DMS153 treated with DMSO at 0.1 percent for 48 hours (cell line): ENCODE data around the gene MUC4.
"Not testable (repeated sequence)": the region's sequence is repeated elsewhere in the genome, so short reads cannot be mapped to it uniquely, and the experiment has no call there.

Experiments
- DNase-seq: peaks from one replicate; lab custom pipeline; 2025; ENCODE audit not compliant: unreplicated experiment; lab: John Stamatoyannopoulos, UW

MUC4 gene

DNA sequence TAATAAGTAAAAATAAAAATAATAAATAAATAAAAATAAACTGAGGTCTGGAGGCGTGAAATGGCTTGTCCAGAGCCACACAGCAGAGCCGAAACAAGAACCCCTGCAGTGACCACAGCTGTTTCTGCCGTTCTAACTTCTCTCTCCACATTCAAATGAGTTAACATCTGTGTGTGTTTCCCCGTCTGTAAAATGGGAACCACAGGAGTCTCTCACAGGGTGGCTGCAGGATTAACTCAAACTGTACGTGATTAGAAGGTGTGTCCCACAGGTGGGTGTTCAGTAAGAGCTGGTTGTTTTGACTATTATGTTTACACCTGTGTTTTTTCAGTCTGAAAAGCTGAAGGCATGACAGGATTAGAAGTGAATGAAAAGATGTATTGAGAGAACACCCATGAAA, 27.0 kb upstream of the MUC4 start:
- no peak for DNase-seq

DNA sequence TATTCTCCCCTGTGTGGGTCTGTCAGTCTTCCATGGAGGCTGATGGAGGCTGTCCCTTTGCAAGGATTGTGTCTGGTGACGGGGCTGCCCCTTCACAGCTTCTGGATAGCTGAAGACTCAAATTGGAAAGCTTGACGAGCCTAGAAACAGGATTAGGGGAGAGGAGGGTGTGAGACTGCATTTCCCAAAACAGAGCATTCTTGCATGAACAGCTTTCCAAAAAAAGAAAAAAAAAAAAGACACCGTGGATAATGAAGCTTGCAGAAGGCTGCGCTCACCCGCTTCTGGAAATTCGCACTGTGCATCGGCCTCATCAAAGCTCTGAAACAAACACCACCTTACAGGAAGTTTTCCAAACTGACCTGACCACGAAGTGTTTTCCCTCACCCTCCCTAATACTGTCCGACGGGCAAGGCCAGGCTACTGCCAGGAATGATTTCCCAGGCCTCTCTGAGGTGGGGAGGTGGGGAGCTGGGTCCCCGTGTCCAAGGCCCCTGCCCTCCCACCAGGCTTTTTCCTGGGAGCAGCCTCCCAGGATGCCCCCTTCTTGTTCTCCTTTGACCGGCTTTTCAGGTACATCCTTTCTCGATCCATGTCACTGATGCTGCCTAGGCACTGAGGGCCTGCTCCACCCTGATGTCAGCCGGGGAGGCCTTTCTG, 24.9 kb upstream of the MUC4 start:
- DNase-seq, result no peak

DNA sequence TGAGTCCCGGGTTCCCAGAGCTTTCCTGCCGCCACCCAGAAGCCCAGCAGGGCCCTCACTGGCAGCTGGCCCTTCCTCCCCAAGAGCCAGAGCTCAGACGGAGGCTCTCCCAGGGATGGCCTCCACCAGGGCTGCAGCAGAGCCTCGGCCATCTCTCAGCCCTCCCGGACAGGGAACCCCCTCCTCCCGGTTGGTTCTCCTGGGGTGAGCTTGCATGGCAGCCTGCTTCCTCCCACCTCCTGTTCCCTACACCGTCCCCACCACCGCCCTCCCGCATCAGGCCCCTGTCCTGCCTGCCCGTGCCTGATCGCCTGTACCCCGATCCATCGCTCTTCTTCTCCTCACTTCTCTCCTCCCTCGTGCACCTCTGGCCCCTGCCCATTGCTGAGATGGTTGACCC, 24.1 kb upstream of the MUC4 start:
- DNase-seq, result no peak

DNA sequence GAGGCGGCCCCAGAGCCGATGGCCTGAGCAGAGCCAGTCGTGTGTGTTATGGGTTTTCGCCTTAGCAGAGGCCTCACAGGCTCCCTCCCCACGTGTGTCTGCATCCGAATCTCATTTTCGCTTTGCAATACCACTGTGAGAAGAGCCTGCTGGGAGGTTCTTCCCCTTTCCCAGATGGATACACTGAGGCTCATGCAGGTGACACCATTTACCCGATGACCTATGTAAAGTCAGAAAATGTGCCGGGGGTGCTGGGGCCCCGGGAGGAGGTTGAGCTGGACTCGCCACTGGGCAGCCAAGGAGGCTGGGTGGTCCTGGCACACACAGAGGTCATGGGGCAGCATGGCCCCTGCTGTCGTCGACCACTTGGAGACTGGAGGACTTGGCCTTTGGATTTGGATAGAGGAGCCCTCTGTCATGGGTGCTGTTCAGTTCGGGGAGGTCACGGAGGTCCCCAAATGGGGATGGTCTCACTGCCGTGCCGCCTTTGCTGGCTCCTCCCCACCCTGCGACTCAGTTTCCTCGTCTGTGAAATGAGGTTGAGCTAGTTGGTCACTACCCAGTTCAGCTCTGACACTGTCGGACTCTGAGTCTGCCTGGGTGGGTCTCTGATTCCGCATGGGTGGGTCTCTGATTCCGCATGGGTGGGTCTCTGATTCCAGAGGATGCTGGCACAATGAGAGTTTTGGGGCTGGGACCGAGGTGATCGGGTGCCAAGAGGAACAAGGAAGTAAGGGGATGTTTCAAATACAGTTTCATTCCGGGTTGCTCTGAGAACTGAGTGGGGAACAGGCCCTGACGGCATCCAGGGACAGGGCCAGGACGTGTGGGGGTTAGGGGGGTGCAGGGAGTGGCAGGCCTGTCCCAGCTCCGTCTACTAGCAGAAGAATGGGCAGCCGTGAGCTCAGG, 23.2 kb upstream of the MUC4 start:
- no peak for DNase-seq

DNA sequence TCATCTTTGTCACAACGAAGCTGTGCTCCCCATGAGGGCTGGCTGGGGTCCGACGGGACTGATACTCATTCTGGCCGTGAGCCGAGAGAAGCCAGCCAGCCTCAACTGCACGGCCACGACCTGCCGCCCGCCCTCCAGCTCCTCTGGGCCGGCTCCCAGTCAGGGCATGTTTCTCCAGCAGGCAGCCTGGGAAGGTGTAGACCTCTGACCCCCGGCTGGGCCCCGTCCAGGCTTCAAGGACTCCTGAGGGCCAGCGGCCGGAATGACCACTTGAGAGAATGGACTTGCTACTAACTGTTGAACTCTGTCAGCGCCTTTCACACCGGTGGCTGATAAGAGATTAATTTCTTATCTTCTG, 18.1 kb upstream of the MUC4 start:
- no peak for DNase-seq

DNA sequence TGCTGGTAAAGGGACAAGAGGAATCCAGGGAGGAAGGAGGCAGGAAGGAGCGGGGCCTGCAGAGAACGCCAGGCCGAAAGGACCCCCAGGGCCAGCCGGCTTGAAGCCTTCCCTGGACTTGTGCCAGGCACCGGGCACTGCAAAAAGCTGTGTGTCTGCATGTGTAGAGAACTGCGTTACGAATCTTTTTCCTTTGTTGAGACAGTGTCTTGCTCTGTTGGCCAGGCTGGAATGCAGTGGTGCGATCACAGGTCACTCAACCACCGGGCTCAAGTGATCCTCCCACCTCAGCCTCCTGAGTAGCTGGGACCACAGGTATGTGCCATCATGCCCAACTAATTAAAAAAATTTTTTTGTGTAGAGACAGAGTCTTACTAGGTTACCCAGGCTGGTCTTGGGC, 17.0 kb upstream of the MUC4 start:
- DNase-seq, result no peak

DNA sequence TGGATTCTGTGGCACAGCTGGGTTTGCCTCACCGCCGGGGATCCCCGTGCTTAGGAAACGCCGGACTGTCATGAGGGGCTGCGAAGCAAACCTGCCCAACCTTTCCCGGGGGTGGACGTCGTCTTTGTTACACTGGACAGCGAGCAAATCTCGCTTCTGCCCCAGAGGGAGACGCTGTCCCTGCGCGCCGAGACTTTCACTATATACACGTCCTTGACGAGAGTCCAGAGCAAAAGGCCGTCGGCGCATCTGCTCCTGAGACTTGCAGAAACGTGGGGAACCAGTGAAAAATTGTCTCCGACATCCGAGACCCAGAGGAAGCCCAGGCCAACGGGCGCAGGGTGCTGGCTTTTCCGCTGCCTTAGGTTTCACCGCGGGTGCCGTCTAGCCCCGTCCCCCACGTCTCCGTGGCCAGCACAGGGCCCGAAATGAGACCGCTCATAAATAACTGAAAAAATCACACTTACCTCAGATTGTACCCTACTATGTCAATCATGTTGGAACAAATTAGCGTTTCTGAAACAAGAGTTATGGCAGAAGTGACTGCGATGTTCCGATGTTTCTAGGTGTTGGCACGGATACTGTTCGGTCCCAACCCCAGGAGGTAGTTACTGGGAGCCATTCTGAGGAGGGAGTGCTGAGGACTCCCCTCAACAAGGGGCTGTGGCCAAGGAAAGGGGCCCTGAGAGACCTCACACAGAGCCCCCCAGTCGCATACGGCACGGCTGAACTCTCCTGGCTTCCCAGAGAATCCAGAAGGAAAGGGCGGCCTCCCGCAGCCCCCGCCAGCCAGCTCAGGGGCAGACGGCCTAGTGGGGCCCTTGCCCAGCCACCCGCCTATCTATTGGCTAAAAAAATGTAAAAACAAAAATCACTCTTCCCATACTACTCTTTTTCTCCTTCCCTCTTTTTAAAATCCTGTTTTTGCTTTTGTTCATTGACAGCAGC, 14.4 kb upstream of the MUC4 start:
- no peak for DNase-seq

DNA sequence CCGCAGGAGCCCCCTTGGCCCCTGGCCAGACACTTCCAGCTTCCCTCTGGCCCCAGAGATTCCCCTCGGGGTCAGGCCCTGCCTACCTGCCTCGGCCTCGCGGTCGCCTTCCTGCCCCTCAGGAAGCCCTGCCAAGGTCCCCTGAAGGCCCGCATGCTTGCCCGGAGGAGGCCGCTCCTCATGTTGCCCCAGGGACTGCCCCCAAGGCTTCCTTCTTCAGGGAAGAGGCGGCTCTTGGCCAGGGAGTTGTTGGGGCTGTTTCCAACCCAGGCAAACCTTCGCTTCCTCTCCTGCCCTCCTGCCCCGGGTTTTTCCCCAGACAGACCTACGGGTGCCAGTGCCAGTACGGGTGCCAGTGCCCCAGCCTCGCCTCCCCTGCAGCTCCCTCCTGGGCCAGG, 13.5 kb upstream of the MUC4 start:
- no peak for DNase-seq

DNA sequence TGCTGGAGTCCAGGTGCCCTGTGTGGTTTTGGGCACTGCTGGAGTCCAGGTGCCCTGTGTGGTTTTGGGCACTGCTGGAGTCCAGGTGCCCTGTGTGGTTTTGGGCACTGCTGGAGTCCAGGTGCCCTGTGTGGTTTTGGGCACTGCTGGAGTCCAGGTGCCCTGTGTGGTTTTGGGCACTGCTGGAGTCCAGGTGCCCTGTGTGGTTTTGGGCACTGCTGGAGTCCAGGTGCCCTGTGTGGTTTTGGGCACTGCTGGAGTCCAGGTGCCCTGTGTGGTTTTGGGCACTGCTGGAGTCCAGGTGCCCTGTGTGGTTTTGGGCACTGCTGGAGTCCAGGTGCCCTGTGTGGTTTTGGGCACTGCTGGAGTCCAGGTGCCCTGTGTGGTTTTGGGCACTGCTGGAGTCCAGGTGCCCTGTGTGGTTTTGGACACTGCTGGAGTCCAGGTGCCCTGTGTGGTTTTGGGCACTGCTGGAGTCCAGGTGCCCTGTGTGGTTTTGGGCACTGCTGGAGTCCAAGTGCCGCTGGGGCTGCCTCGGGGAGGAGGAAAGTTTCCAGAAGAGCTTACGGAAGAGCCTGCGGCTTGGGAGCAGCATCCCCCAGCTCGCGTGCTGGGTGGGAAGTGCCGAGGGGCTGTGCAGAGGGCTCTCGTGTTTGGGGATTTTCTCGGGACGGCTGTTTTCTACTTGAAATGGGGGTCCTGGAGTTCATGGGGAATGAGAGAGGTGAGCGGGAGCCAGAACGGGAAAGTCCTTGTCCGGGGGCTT, 12.9 kb upstream of the MUC4 start:
- not testable (repeated sequence) for DNase-seq

DNA sequence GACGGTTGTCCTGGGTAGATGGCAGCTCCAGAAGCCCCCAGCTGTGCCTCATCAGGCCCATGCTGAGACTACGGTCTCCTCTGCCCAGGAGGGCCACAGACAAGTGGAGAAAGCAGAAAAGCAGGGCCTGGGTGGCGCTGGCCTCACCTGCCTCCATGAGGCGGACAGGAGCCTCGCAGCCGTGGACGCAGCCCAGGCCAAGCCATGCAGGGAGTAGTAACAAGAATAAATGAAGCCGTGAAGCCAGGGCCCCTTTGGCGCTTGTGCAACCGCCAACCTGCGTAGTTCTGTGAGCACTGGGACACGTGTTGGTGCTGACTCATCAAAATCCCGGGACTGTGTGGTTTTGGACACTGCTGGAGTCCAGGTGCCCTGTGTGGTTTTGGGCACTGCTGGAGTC, 12.3 kb upstream of the MUC4 start:
- no peak for DNase-seq

DNA sequence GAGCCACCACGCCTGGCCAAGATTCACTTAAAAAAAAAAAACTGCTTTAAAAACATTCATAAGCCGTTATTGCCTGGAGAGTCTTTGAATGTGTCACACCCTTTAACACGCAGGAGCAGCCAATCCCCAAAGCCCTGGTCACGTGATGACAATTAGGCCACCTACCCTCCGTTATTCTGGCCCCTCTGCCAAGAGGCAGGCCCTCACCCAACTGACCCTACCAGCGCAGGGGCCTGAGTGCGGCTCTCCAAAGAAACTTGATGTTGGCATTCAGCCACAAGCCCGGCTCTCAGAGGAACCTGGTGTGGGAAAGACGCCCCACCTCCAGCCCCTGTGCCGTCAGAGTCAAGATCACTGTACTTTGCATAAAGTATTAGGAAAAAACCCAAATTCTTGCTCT, 11.6 kb upstream of the MUC4 start:
- DNase-seq, result no peak

DNA sequence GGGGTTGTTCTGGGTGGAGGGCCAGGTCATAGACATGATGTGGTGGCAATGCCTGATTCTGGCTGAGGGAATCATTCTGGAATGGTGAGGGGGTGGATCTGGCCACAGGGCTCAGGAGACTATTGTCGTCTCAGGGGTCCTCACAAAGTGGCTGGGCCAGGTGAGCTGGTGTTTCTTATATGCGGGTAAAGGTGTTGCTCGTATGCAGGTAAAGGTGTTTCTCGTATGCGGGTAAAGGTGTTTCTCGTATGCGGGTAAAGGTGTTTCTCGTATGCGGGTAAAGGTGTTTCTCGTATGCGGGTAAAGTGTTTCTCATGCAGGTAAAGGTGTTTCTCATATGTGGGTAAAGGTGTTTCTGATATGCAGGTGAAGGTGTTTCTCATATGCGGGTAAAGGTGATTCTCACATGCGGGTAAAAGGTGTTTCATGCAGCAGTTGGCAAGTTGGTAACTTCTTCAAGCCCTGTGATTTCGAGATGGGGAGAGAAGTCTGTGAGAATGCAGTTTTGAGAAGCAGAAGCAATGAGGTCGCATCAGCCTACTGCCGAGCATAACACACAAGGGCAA, 10.5 kb upstream of the MUC4 start:
- DNase-seq, result no peak

DNA sequence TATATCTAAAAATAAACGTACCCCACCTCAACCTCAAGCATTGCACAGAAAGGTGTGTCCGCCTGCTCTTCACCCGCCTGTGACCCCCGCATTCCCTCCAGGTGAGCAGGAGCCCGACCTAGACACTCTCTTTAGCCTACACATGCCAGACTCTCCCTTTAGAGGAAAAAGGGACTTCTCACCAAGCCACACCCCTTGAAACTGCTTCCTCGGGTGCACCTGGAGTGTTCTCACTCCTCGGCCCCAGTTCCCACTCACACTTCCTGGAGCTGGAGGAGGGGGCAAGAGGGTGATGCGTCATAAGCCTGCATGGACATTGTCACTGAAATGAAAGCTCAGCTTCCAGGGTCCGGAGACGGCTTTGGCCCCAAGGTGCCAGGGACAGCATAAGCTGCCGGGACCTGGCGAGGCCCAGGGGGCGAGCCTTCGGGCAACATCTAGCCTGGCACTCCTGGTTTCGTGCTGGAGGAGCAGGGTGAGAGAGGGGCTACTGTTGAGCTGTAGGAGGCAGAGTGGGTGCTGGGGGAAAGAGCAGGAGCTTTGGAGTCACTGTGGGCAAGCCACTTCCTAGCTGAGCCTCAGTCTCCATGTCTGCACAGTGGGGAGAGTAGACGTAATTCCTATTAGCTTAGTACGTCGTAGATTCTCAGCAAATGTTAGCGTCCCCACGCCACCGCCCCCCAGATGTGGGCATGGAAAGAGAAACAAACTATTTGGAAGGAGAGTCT, 9.8 kb upstream of the MUC4 start:
- no peak for DNase-seq

DNA sequence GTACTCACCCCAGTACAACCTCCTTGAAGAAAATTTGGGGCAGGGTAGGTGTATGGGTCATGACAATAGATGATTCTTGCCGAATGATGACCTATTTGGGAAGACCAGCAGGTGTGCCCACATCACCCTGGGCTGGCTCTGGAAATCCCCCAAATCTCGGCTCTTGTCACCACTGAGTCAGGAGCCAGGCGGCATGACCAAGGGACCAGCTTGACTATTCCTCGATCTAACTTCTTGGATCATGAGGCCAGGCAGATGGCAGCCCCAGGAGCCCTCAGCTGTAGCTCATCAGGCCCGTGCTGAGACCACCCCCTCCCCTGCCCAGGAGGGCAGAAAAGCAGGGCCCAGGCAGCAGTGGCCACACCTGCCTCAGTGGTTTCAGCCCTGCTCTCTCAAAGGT, 9.2 kb upstream of the MUC4 start:
- no peak for DNase-seq

DNA sequence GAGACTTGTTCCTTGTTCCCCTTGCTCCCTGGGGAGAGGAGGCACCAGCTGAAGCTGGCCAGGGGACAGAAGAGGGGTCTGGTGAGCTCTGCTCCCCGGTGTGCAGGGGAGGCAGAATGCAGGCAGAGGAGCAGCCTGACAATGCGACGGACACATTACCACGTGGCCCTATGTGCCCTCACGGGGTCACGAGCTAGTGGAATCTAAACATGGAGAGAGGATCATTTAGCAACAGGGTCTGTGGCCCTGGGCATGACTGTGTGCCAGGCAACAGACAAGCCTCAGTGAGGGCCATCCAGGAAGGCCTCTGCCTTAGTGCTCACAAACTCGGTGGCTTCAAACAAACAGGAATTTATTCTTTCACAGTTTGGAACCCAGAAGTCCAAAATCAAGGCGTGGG, 8.5 kb upstream of the MUC4 start:
- DNase-seq, result no peak

DNA sequence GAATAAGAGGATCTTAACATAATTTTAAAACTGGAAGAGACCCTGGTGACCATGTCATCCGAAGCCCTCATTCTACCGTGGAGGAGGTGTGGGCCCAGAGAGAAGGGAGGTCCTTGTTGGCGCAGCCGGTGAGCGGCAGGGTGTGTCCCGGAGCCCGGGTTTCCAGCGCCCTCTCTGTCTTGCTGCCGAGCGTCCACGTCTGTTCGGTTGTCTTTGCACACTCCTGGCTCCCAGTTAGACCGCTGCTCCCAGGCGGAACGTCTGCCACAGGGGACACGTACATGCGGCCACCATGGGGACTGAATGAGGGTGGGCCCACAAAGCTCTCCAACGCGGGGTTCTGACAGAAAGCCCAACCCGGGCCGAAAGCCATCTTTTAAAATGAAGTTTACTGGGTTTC, 6.6 kb upstream of the MUC4 start:
- no peak for DNase-seq

DNA sequence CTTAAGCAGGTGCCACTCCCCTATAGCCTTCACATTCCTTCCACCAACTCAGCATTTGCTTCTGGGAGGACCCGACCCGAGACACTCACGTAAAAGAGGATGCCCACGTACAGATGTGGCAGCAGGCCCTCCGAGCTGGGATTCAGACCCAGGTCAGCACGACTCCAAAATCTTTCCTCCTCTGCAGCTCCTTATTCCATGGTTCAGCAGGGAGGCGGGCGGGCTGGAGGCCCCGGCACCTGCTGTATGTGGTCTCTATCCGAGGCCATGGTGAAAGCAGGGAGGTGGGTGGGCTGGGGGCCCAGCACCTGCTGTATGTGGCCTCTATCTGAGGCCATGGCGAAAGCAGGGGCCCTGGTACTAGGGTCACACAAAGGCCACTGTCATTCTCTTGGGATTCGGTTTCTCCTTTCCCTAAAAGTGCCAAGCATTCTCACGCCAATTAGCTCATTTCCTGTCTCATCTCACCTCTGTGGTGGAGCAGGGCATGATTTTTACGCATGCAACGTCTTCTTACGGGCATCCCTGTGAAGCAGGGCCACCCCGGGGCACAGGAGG, 5.9 kb upstream of the MUC4 start:
- DNase-seq, result no peak

DNA sequence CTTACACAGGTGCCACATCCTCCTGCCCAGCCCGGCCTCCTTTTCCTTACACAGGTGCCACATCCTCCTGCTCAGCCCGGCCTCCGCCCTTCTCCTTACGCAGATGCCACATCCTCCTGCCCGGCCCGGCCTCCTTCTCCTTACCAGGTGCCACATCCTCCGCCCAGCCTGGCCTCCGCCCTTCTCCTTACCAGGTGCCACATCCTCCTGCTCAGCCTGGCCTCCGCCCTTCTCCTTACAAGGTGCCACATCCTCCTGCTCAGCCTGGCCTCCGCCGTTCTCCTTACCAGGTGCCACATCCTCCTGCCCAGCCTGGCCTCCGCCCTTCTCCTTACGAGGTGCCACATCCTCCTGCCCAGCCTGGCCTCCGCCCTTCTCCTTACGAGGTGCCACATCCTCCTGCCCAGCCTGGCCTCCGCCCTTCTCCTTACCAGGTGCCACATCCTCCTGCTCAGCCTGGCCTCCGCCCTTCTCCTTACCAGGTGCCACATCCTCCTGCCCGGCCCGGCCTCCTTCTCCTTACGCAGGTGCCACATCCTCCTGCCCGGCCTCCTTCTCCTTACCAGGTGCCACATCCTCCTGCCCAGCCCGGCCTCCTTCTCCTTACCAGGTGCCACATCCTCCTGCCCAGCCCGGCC, 4.7 kb upstream of the MUC4 start:
- not testable (repeated sequence) for DNase-seq

DNA sequence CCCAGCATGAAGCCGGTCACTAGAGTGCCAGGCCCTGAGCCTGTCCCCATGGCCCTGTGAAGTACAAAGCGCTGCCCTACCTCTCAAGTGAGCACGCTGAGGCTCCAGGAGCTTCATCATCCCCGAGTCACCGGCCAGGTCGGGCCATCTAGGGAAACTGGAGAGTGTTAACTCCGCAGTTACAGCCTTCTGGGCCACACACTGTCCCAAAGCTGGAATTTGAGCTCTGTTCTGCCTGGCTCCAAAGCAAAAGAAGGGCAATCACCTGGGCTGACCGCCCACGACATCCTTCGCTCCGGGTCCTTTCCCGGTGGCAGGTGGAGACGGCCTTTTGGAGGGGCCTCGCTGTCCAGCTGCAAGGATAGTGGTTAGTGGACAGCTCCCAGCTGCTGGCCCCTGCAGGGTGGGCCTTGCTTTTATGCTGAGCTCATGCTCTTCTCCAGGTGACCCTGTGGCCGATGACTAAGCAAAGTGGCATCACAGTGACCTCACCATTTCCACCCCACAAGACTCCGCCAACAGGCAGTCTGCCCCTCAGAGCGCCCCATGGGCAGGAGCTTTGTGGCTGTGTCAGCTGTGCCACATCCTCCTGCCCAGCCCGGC, 3.5 kb upstream of the MUC4 start:
- no peak for DNase-seq
